Endometrial microvascular endothelial cells (primary cell): Measurements from ENCODE around the gene NEDD4. TPM values are rescaled to one million over a fixed set of nuclear protein-coding genes. Genes with fewer than 3 reads are reported as not detected.
"Not testable (repeated sequence)": the region's sequence is repeated elsewhere in the genome, so short reads cannot be mapped to it uniquely, and the experiment has no call there.

Source experiments
- in situ Hi-C: cut with HindIII; loops from 2 replicates; pipeline ENCODE4 v1.10.0; 2017; ENCODE audit warnings: low sequenced_read_pairs, low pct_unique_long_range_greater_than_20kb; ENCODE audit errors: inconsistent ontology term
- total RNA-seq: library from RNA; depleted of rRNA; stranded (reverse); fragments of >200 nt; gene quantifications from one replicate; pipeline ENCODE4 v1.2.3, GENCODE V29; 2015; ENCODE audit errors: inconsistent ontology term

Gene NEDD4
- total RNA-seq = 61.0 TPM

- in situ Hi-C loops = loop anchor here (25.0 kb wide), 1 partner anchor 244 kb away; the partner anchor contains the start of gene RFX7
Measured at GRCh38 chr15:55993111-55993803, at the start of gene NEDD4. Gene NEDD4 (minus strand): TSS chr15:55993612. CDS start chr15:55993555, 57 bp downstream.

DNA sequence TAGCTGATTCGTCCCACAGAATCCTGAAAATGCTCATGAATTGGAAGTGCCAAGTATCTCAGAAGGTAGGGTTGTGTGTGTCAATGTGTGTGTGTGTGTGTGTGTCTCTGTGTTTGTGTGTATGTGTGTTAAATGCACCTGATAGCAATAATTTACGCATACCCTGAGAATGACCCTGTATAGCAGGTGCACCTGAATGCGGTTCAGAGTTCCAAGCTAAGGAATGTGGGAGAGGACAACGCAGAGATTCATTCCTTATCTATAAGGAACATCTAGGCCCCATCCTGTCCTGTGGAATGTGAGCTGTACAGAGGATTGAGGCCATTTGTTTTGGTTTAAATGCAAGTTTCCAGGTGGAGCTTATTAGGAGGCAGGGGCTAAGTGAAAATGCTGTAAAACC, 49.1 kb upstream of the NEDD4 start:
- in situ Hi-C loops = no loop called here

DNA sequence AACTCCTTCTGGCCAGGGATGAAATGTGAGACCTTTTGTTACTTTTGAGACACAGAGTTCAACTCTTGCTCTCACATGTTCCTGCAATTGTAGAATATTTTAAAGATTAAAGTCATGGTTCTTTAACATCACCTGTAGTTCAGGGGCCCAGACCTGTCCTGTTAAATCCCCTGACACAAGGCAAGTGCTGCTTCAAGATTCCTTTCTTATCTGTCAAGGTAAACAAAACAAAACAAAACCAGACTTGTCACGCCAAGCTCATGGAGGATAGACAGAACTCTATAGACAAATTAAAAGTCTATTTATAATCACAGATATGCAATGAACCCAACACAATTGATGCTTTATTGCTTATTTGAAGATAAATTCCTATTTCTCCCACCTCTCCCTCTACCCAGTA, 48.6 kb upstream of the NEDD4 start:
- in situ Hi-C loops = no loop called here

- in situ Hi-C loops = no loop called here
Measured at GRCh38 chr15:56040081-56041035, 46.9 kb upstream of the NEDD4 start.

DNA sequence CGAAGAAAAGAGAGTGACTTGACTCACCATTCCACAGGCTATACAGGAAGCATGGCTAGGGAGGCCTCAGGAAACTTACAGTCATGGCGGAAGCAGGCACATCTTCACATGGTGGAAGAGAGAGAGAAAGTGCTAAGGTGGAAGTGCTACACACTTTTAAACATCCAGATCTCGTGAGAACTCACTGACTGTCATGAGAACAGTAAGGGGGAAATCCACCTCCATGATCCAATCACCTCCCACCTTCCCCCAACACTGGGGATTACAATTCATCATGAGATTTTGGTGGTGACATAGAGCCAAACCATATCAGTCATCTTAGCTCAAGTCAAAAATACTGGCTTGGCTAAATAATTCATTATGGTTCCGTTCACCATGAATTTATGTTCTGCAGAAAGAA, 45.3 kb upstream of the NEDD4 start:
- in situ Hi-C loops = no loop called here

- in situ Hi-C loops = no loop called here
Measured at GRCh38 chr15:56038015-56038414, 44.6 kb upstream of the NEDD4 start.

DNA sequence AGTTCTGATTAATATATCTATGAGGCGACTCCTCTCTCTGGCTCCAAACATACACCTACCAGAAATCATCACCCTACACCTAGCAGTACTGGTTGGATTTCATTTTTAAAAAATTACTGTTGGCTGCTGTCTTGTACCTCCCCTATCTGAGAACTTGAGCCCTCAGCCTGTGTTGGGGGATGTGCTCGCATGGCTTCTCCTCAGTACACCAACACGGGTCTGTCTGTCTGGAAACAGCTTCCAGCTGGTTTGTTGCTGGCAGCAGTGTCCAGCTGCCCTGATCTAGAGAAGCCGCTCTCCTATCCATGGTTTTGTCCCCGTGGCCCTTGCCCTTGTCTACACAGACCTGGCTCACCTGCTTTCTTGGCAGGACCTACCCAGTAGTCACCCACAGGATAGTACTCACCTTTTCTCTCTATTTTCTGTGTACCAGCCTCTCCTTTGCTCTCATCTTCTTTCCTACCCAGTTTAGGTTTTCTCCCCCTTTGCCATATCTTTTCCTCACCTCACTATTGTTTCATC, 43.2 kb upstream of the NEDD4 start:
- in situ Hi-C loops = no loop called here

DNA sequence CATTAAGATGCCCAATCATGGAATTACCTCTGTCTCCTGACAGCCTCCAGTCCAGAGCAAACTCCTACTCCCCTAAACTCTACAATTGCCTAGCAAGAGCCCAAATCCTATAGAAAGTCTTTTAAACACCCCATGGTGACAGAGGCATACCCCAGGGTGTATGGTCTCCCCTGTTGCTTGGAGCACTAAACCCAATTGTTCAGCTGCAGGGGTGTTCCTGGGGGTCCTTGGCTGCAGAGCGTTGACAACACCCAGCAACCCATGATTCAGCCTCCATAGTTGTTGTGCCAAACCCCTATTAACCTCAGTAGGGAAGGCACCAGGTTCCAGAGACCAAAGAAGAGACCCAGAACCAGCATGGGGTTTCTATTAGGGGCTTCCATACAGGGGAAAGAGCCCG, 41.8 kb upstream of the NEDD4 start:
- in situ Hi-C loops = no loop called here

DNA sequence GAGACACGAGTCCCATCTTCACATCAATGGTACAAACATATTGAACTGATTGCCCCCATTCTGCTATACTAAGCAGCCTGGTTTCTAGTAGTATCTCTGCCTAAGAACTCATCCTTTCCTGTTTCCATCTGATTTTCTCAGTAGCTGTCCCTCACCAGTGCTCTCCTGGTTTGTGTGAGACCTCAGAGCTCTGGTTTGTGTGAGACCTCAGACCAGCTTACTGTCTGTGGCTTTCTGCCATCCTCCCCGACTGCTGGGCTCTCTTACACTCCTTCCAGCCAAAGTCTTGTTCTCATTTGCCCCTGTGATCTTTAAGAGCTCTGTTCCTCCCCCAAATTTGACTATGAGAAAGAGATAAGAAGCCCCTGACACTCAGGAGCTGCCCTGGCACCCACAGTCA, 41.1 kb upstream of the NEDD4 start:
- in situ Hi-C loops = no loop called here

DNA sequence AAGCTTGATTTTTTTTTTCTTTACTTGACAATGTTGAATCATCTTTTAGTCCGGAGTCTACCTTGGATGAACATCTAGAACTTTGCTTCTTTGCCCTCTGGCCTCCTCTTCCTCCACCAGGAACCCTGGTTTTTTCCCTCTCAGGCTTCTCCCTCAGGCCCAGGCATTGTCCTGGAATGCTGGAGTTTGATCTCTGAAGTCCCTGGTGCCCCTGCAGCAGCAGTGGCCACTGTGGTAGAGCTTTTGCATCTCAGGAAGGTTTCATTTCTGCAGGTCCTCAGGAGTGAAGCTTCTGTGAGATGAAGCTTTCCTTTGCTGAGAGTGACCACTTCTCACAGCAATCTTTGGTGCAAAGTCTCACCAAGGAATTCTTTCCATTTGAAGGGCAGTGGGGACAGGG, 39.0 kb upstream of the NEDD4 start:
- in situ Hi-C loops = no loop called here

DNA sequence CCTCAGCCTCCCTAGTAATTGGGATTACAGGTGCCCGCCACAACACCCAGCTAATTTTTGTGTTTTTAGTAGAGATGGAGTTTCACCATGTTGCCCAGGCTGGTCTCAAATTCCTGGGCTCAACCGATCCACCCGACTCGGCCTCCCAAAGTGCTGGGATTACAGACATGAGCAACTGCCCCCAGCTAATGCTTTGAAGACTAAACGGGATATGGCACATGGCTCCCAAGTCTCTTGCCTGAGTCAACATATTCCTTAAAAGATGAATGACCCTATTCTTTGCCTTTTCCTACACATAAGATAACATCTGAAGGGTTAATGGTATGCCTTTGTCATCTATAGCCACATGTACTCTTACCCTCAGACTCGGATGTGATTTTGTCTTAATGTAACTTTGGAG, 38.4 kb upstream of the NEDD4 start:
- in situ Hi-C loops = no loop called here

- in situ Hi-C loops = no loop called here
Measured at GRCh38 chr15:56031402-56031801, 38.0 kb upstream of the NEDD4 start.

- in situ Hi-C loops = no loop called here
Measured at GRCh38 chr15:56028430-56028829, 35.0 kb upstream of the NEDD4 start.

DNA sequence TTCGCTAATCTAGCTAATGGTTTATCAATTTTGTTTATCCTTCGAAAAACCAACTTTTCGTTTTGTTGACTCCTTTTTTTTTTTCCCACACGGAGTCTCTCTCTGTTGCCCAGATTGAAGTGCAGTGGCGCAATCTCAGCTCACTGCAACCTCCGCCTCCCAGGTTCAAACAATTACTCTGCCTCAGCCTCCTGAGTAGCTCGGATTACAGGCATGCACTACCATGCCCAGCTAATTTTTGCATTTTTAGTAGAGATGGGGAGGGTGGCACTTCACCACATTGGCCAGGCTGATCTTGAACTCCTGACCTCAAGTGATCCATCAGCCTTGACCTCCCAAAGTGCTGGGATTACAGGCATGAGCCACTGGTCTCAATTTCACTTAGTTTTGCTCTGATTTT, 29.7 kb upstream of the NEDD4 start:
- in situ Hi-C loops = not testable (repeated sequence)

DNA sequence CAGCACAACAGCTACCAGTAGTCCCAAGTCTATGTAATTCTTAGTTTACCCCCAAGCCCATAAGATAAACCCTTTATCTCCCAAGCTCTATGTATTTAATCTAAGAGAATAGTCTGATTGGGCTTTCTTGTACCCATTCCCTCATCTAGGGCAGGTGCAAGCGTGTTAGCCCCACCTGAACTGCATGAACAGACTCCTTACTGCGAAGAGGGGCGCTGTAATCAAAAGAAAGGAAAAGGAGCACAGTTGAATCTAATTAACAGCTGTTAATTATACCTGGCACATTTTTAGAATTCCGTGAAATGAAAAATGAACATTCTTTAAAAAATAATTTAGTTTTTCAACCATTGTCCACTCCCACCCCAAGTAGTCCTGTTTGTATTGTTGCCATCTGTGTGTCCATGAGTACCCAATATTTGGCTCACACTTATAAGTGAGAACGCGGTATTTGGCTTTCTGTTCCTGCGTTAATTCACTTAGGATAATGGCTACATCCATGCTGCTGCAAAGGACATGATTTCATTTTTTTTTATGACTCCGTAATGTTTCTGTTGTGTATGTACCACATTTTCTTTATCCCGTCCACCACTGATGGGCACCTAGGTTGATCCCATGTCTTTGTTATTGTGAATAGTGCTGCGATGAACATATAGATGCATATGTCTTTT, 26.5 kb upstream of the NEDD4 start:
- in situ Hi-C loops = no loop called here

DNA sequence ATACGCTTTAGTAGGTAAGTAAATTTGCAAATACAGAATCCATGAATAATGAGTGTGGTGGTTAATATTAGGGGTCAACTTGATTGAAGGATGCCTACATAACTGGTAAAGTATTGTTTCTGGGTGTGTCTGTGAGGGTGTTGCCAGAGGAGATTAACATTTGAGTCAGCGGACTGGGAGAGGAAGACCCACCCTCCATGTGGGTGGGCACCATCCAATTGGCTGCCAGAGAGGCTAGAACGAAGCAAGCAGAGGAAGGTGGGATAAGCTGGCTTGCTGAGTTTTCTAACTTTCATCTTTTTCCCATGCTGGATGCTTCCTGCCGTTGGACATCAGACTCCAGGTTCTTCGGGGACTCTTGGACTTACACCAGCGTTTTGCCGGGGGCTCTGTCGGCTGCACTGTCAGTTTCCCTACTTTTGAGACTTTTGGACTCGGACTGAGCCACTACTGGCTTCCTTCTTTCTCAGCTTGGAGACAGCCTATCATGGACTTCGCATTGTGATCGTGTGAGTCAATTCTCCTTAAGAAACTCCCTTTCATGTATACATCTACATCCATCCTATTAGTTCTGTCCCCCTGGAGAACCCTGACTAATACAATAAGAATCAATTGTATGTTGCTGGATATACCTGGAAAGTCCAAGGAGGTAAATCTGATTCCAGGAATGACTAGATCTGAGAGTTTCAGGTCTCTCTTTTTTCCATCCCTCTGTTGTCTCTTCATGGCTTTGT, 25.8 kb upstream of the NEDD4 start:
- in situ Hi-C loops = no loop called here

DNA sequence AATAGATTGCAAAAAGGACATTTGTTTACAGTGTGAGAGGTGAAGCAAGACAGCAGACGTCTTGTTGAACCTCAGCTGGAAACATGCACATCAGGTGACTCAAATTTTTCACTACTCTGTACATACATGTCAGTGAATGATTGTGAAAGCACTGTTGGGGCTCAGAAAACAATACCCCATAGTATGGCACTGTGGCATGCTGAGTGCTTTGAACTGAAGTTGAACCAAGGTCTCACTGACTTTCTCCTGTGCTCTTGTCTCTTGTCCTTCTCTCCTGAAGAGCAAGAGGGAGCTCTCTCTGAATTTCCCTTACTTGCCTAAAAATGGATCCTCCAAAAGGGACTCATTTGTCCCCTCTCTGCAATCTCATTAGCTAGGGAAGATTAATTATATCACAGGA, 24.5 kb upstream of the NEDD4 start:
- in situ Hi-C loops = no loop called here

DNA sequence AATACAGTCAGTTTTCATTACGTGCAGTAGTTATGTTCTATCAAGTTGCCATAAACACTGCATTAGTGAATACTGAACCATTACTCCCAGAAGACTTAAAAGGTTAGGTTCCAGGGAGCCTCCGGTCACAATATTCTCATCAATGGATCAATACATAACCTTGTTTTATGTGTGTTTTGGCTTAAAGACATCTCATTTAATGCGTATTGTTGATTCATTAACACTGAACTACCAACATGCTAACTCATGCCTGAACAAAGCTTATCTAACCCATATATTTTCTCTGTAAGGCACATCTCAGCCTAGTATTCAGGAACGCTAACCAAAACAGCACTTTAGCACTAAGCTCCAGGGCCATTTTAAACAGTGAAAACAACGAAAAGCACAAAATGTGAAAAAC, 24.1 kb upstream of the NEDD4 start:
- in situ Hi-C loops = no loop called here

DNA sequence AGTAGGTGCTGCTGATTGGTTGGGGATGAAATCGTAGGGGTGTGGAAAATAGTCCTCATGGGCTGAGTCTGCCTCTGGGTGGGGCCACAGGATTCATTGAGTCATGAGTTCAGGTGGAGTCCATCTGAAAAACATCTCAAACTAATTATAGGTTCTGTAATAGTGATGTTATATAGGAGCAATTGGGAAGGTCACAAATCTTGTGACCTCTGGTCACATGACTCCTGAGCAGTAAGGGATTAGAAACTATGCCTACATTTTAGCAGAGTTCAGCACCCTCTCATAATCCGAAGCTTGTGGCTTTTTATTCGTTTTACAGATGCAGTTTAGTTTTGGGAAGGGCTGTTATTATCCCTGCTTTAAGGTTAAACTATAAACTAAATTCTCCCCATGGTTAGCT, 22.9 kb upstream of the NEDD4 start:
- in situ Hi-C loops = no loop called here
